GM19025 (cell line): Measurements from ENCODE around the gene VILL.
"Not testable (repeated sequence)": the region's sequence is repeated elsewhere in the genome, so short reads cannot be mapped to it uniquely, and the experiment has no call there.

ENCODE experiments used
- ATAC-seq: cut with Tn5 transposase; IDR thresholded peaks from one replicate; pipeline ENCODE4 v1.9.1; 2021; ENCODE audit warnings: mild to moderate bottlenecking, low read depth, moderate library complexity; ENCODE audit not compliant: unreplicated experiment

The VILL gene

GRCh38 chr3:37963016-37963415 lies 27.6 kb upstream of the VILL start:
- ATAC-seq, result no peak

- no peak for ATAC-seq
Measured at GRCh38 chr3:37963635-37964034, 27.0 kb upstream of the VILL start.

- ATAC-seq, result no peak
Measured at GRCh38 chr3:37964146-37964545, 26.4 kb upstream of the VILL start.

DNA sequence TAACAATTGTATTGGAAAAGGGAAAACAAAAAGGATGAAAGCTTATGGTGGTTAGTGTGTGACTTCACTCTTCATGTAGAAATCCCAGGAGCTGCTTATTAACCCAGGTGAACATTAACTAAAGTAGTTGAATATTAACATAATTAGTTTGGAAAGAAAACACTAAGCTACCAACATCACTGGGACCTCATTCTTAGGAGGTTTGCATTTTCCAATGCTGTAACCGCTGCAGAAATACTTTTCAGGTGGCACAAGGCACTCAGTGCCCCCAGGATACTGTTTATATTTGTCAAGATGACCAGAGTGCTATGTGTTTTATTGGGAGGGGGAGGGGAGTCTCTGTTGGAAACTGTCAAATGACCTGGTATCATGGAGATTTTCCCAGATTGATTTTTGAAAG lies 25.9 kb upstream of the VILL start:
- ATAC-seq, result no peak

GRCh38 chr3:37967260-37967881 lies 23.2 kb upstream of the VILL start:
- ATAC-seq, result no peak

GRCh38 chr3:37968199-37968598 lies 22.4 kb upstream of the VILL start:
- no peak for ATAC-seq

GRCh38 chr3:37968813-37969595 lies 21.6 kb upstream of the VILL start:
- no peak for ATAC-seq

GRCh38 chr3:37969596-37970100 lies 20.9 kb upstream of the VILL start:
- ATAC-seq, result no peak

- no peak for ATAC-seq
Measured at GRCh38 chr3:37970802-37971201, 19.8 kb upstream of the VILL start.

DNA sequence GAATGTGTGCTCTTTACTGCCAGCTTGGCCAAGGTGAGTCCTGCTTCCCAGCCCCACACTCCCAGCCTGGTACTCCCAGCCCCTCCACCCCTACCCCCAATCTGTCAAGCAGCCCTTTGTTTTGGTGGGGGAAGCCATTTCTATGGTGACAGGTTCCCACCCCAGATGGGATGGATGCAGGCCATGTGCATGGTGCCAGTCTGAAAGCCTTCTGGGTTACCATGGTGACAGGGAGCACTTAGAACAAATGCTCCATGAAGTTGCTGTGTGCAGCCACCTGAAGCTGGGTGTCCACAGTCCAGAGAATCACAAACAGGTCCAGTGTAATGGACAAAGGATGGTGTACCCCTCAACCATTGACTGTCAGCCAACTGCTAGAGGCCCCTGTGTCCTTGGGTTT lies 19.1 kb upstream of the VILL start:
- no peak for ATAC-seq

- ATAC-seq, result not testable (repeated sequence)
Measured at GRCh38 chr3:37972056-37972455, 18.5 kb upstream of the VILL start.

DNA sequence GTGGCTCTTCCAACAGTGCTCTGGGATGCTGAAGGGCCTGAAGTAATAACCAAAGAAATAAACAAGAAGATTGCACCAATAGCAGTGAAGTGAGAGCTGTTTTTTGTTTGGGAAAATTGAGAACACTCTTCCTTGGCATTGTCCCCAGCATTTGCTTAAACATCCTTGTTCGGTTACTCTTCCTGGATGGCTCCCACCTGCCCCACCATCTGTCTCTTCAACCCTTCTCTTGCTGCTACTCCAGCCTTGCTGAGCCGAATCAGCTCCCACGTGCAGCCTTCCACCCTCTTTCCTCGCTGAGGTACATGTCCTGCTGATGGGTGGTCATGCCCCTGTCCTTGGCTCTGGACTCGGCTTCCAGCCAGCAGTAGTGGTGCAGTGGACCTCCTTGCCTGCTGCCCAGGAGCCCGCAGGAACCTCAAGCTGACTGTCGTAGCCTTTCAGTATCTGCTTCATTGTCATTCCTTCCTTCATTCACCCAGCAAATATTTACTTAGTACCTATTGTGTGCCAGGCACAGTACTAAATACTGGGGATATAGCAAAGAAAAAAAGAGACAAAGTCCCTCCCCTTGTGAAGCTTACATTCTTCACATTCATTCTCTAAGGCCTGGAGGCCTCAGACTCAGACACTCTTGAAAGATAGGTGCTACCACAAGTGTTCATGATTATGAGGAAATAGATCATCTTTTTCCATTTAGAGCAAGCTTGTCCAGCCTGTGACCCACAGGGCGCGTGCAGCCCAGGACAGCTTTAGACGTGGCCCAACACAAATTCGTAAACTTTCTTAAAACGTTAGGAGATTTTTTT lies 17.1 kb upstream of the VILL start:
- no peak for ATAC-seq

DNA sequence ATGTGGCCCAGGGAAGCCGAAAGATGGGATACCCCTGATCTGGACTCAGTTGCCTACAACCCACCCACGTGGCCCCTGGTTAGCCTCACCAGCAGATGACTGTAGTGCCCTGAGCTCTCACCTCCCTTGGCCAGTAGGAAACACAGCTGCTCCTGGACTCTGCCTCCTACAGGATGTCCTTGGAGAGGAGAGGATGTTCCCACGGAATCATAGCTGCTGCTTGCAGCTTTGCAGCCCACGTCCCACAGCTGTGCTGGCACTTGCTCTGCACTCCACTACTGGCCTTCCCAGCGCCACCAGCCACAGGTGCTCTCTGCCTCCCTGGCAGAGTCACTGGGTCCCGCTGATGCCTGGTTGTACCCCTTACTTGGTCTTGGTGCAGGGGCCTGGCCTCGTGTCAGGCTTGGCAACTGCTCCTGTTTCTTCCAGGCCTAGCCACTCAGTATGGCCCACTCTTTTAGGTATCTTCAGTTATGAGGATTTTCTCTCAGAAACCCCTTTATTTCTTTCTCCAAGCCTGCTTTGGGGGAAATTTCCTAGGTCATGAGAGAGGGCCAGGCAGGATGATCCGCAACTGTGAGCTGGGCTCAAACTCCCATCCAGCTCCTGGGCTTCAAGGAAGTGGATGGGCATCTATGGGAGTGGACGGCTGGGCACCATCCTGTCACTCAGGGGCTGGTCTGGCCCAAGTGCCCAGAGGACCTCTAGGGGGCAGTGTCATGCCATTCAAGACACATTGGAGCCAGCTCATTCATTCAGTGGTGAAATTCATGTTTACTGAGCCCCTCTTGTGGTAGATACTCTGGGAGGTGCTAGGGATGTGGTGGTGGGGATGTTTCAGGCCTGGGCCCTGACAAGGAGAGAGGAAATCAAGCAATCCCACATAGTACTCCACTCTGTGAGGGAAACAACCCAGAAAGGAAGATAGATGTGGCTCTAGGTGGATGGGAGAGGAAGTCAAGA lies 16.2 kb upstream of the VILL start:
- peak; percentile 84 for ATAC-seq

DNA sequence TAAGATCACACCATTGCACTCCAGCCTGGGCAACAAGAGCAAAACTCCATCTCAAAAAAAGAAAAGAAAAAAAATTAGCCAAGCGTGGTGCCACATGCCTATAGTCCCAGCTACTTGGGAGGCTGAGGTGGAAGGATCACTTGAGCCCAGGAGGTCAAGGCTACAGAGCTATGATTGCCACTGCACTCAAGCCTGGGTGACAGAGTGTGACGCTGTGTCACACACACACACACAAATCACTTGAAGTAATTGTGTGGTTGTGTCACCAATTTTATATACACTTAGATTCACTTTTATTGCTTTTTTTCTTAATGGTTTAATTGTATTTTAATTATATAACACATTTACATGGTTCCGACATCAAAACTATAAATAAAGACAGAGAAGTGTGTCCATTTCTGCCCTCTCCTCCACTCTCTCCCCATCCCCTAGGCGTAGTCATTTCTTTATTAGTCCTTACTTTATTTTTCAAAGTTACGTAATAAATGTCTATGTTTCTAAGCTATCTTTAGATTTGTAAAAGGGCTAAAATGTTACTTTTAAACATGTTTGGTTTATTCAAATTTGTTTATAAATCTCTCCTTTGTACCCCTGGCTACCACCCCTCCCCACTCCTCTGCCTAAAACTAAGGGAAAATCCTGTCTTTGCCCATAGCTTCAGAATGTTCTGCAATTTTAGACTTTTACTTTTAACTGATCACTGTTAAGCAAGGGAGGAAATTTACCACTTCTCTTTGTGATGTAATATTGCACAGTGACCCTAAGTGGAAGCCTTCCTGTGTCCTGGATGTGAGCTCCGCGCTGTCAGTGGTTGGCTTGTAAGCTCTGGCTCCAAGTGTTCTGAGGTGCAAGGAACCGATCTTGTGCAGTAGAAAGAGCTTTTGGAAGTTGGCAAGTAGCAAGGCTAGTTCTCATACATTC lies 10.8 kb upstream of the VILL start:
- no peak for ATAC-seq

GRCh38 chr3:37980462-37981347 lies 9.9 kb upstream of the VILL start:
- ATAC-seq, result no peak

DNA sequence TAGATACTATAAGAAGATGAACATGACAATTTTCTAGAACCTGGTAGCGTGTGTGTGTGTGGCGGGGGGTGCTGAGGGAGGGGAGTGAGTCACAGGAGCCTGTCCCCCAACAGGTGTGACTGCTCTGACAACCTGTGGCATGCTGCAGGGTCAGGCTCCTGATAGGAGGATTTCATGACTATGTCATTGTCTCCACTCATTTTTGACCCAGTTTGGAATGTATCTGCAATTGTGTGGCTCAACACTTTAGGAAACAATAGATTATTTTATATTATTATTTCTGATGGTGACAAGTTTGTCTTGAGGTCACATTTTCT lies 9.3 kb upstream of the VILL start:
- ATAC-seq, result no peak

DNA sequence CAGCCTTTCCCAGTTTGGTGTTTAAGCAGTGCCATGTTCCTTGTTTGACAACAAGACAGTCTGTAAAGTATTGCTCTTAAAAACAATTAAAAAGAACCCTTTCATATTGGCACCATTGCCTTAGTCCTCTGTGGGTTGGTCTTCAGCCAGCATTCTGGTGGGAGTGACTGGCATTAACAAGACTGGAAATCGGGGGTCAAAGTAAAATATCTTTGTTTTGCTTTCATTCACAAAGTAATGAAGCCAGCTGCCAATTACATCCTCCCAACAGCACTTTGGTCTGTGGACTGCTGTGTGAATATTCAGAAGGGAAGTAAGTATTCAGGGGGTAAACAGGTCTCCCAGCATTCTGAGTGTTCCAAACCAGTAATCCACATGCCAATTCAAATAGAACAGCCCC lies 8.3 kb upstream of the VILL start:
- ATAC-seq, result no peak

GRCh38 chr3:37984051-37984450 lies 6.5 kb upstream of the VILL start:
- ATAC-seq, result no peak
